HCT116 (cell line): ENCODE measurements around the gene CIITA. TPM values are rescaled to one million over a fixed set of nuclear protein-coding genes. Genes with fewer than 3 reads are reported as not detected.
"Not testable (repeated sequence)": the region's sequence is repeated elsewhere in the genome, so short reads cannot be mapped to it uniquely, and the experiment has no call there.

ENCODE experiments used
- ATAC-seq: fragments of 200-7000 bp; cut with Tn5 transposase; 2 replicates; pipeline ENCODE4 v1.9.1; 2020; ENCODE audit warnings: mild to moderate bottlenecking, moderate library complexity
- BruUV-seq: library from RNA; stranded (reverse); fragments of 400-500 nt; replicated peaks from 2 replicates; lab custom pipeline; 2021; lab: Mats Ljungman, UMichigan
- CTCF ChIA-PET: fragments of 300-600 bp; sonication (Branson Sonifier 250); formaldehyde crosslinking; loops from one replicate; lab custom pipeline; 2021; ENCODE audit warnings: antibody characterized with exemption; lab: Charles Lee
- POLR2A ChIA-PET: fragments of 300-600, 350-600 bp; sonication (Branson Sonifier 250); formaldehyde crosslinking; loops from one replicate; lab custom pipeline; 2021; ENCODE audit warnings: antibody characterized with exemption; lab: Charles Lee
- RAD21 ChIA-PET, 2 experiments: fragments of 300-600 bp; sonication (Branson Sonifier 250); formaldehyde crosslinking; loops; one replicate each; lab custom pipeline; 2023; ENCODE audit warnings: low total read pairs in 2 of 2; ENCODE audit not compliant: uncharacterized antibody in 2 of 2, unreplicated experiment in 2 of 2, low non-redundant PET in 1 of 2; lab: Charles Lee
- DNase-seq: peaks from one replicate; pipeline ENCODE4 v3.0.0-alpha.2; 2010; ENCODE audit warnings: low read depth, low spot score
- H2AFZ ChIP-seq: fragments of 200-600 bp; shearing (Covaris generic), sonication (generic); 2 replicates; pipeline ENCODE4 v1.6.1; 2017; ENCODE audit warnings: low read depth, mixed run types, mixed read lengths, antibody characterized with exemption, low read length; ENCODE audit not compliant: poor library complexity, severe bottlenecking
- H3K27ac ChIP-seq: 2 replicates; pipeline ENCODE4 v1.5.1; 2012; ENCODE audit warnings: low read depth, low read length
- H3K27me3 ChIP-seq: fragments of 200-600 bp; sonication (generic); 2 replicates; pipeline ENCODE4 v1.6.1; 2016; ENCODE audit warnings: mixed run types, low read length, mixed read lengths; ENCODE audit not compliant: insufficient read depth
- H3K36me3 ChIP-seq, 2 experiments: fragments of 200-500 bp in 1 of 2; fragments of 200-600 bp in 1 of 2; sonication (Bioruptor generic) in 1 of 2; sonication (generic) in 1 of 2; 2 replicates each; pipeline versions ENCODE4 v1.5.1 to v1.6.1; 2014 to 2016; ENCODE audit warnings: low read length in 2 of 2, inconsistent platforms in 1 of 2, mixed read lengths in 1 of 2, mixed run types in 1 of 2; ENCODE audit not compliant: insufficient read depth in 2 of 2, control insufficient read depth in 1 of 2
- H3K4me1 ChIP-seq, 2 experiments: fragments of 200-600 bp in 1 of 2; sonication (generic) in 1 of 2; 2 replicates each; pipeline versions ENCODE4 v1.5.1 to v1.6.1; 2012 to 2017; ENCODE audit warnings: low read length in 2 of 2, inconsistent platforms in 1 of 2, mild to moderate bottlenecking in 1 of 2, mixed read lengths in 1 of 2, mixed run types in 1 of 2, moderate library complexity in 1 of 2; ENCODE audit not compliant: insufficient read depth in 2 of 2, control insufficient read depth in 1 of 2
- H3K4me2 ChIP-seq: fragments of 200-600 bp; sonication (generic); 2 replicates; pipeline ENCODE4 v1.6.1; 2017; ENCODE audit warnings: mixed run types, low read length, mixed read lengths
- H3K4me3 ChIP-seq, 2 experiments: fragments of 200-600 bp in 1 of 2; sonication (generic) in 1 of 2; replicated peaks in 1 of 2; 2 replicates each; pipeline ENCODE4 v1.5.1; 2011 to 2016; ENCODE audit warnings: low read length in 2 of 2, control low read depth in 1 of 2, low read depth in 1 of 2, mild to moderate bottlenecking in 1 of 2, mixed read lengths in 1 of 2, mixed run types in 1 of 2
- H3K79me2 ChIP-seq: fragments of 200-600 bp; sonication (generic); 2 replicates; pipeline ENCODE4 v1.6.1; 2017; ENCODE audit warnings: mild to moderate bottlenecking, mixed run types, low read length, moderate library complexity, mixed read lengths; ENCODE audit not compliant: insufficient read depth
- H3K9ac ChIP-seq: fragments of 200-600 bp; sonication (generic); 2 replicates; pipeline ENCODE4 v1.6.1; 2016; ENCODE audit warnings: low read length, mixed read lengths
- H3K9me2 ChIP-seq: fragments of 200-600 bp; sonication (generic), shearing (Covaris generic); 2 replicates; pipeline ENCODE4 v1.6.1; 2017; ENCODE audit warnings: mixed run types, mild to moderate bottlenecking, moderate library complexity; ENCODE audit not compliant: insufficient read depth
- H3K9me3 ChIP-seq, 2 experiments: fragments of 200-500 bp in 1 of 2; fragments of 200-600 bp in 1 of 2; sonication (Bioruptor generic) in 1 of 2; sonication (generic) in 1 of 2; 2 replicates each; pipeline ENCODE4 v1.6.1; 2014 to 2017; ENCODE audit warnings: low read length in 2 of 2, mixed read lengths in 2 of 2, inconsistent platforms in 1 of 2, low read depth in 1 of 2, mild to moderate bottlenecking in 1 of 2, mixed run types in 1 of 2, moderate library complexity in 1 of 2; ENCODE audit not compliant: control insufficient read depth in 1 of 2, insufficient read depth in 1 of 2
- H4K20me1 ChIP-seq: fragments of 200-600 bp; sonication (generic), shearing (Covaris generic); 2 replicates; pipeline ENCODE4 v1.6.1; 2017; ENCODE audit warnings: mixed run types, mild to moderate bottlenecking, moderate library complexity; ENCODE audit not compliant: insufficient read depth
- ELF1 ChIP-seq: IDR thresholded peaks from 2 replicates; pipeline ENCODE4 v1.6.1; 2012; ENCODE audit warnings: low read depth, borderline replicate concordance
- RAD21 ChIP-seq: IDR thresholded peaks from 2 replicates; pipeline ENCODE4 v1.6.1; 2012; ENCODE audit warnings: low read depth, mild to moderate bottlenecking
- SIN3A ChIP-seq: IDR thresholded peaks from 2 replicates; pipeline ENCODE4 v1.6.1; 2012; ENCODE audit warnings: low read depth
- SP1 ChIP-seq: IDR thresholded peaks from 2 replicates; pipeline ENCODE4 v1.6.1; 2012; ENCODE audit warnings: low read depth
- SRF ChIP-seq: IDR thresholded peaks from 2 replicates; pipeline ENCODE4 v1.6.1; 2012; ENCODE audit warnings: low read depth
- YY1 ChIP-seq: IDR thresholded peaks from 2 replicates; pipeline ENCODE4 v1.6.1; 2011; ENCODE audit warnings: low read length, low read depth, moderate library complexity, mild to moderate bottlenecking; ENCODE audit not compliant: insufficient replicate concordance; ENCODE audit errors: extremely low read depth
- ZFX ChIP-seq: fragments of 450-650 bp; IDR thresholded peaks from 2 replicates; pipeline ENCODE4 v1.6.1; 2017
- intact Hi-C: fragments of 100-400 bp; cut with micrococcal nuclease; formaldehyde crosslinking; loops from 2 replicates; pipeline ENCODE4 v1.10.0; 2022
- total RNA-seq: library from RNA; stranded (reverse); gene quantifications from one replicate; pipeline ENCODE4 v1.2.1, GENCODE V29; 2021; ENCODE audit not compliant: unreplicated experiment

CIITA gene
- total RNA-seq, 1 experiment from 2014 or later: 0.25 TPM

DNA sequence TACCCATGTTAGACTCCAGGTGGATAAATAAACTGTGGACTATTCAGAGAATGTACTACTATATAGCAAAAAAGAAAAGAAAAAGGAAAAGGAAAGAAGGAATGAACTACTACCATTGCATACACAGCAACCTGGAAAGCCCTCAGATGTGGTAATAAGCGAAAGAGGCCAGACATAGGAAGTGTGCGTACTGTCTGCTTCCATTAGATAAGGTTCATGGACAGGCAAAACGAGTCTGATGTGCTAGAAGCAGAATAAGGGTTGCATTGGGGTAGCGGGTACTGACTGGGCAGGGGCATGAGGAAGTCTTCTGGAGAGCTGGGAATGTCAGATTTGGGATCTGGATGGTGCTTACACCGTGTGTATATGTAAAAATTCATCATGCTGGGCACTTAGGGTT, 89.1 kb downstream of the CIITA start:
- TF ChIP-seq ZFX (no peak), SIN3A (no peak), ELF1 (no peak), YY1 (no peak), RAD21 (no peak), SRF (no peak), SP1 (no peak)
- H2AFZ ChIP-seq: no peak overlapping the region
- H3K4me2 ChIP-seq: no peak overlapping the region
- ATAC-seq: no peak
- no peak for DNase-seq
- no peaks in the 10 kb centered on the region for H3K9me3 ChIP-seq
- no peak overlapping the region for H3K27ac ChIP-seq
- no peak overlapping the region for H3K4me3 ChIP-seq
- ChIA-PET RAD21 (no interaction called here), CTCF (interaction anchor here (4.0 kb wide), 1 partner anchor 290 kb away, joined by 32 read pairs; the partner anchor contains the start of gene SOCS1), POLR2A (no interaction called here)
- no peaks in the 10 kb centered on the region for H3K79me2 ChIP-seq
- H3K27me3 ChIP-seq: no peaks in the 10 kb centered on the region
- H3K9ac ChIP-seq: no peak overlapping the region
- BruUV-seq: no TSS peak
- peaks cover 2 to 11% of the 10 kb centered on the region in 2 experiments; a peak in 2 of 4 replicates for H3K36me3 ChIP-seq
- H4K20me1 ChIP-seq: no peaks in the 10 kb centered on the region
- intact Hi-C loops: loop anchor here (10.0 kb wide), 1 partner anchor 749 kb away; no protein-coding TSS in a partner anchor
- H3K4me1 ChIP-seq: peaks cover 0 to 3% of the 10 kb centered on the region in 2 experiments; a peak in 1 of 4 replicates
- no peaks in the 10 kb centered on the region for H3K9me2 ChIP-seq

DNA sequence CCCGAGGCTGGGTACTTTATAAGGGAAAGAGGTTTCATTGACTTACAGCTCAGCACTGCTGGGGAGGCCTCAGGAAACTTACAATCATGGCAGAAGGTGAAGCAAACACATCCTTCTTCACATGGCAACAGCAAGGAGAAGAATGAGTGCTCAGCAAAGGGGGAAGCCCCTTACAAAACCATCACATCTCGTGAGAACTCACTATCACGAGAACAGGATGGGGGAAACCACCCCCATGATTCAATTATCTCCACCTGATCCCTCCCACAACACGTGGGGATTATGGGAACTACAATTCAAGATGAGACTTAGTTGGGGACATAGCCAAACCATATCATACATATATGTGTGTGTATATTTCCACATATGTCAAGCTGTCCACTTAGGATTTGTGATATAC, 89.6 kb downstream of the CIITA start:
- H3K9ac ChIP-seq, H3K9me3 ChIP-seq, DNase-seq, H3K4me3 ChIP-seq, H3K4me2 ChIP-seq, H3K79me2 ChIP-seq, H3K27me3 ChIP-seq, H2AFZ ChIP-seq, H3K4me1 ChIP-seq, H3K27ac ChIP-seq, H4K20me1 ChIP-seq, BruUV-seq, H3K9me2 ChIP-seq, CTCF ChIA-PET, RAD21 ChIA-PET, POLR2A ChIA-PET, ATAC-seq: not testable (repeated sequence)
- intact Hi-C loops: loop anchor here (10.0 kb wide), 1 partner anchor 748 kb away; no protein-coding TSS in a partner anchor
- H3K36me3 ChIP-seq: peaks cover 2 to 11% of the 10 kb centered on the region in 2 experiments; a peak in 2 of 4 replicates
